HAP-1 (cell line): ENCODE data around the gene MSRB1.

Experiments used
- DNase-seq, 2 experiments: peaks; one replicate each; pipeline ENCODE4 v3.0.0-alpha.2; 2016 to 2020; ENCODE audit warnings: low spot score in 2 of 2
- H3K27me3 ChIP-seq: fragments of 250-450 bp; sonication (Bioruptor Pico); 2 replicates; pipeline ENCODE4 v1.5.1; 2020; ENCODE audit warnings: low read depth, mild to moderate bottlenecking, moderate library complexity
- H3K36me3 ChIP-seq: fragments of 250-450 bp; sonication (Bioruptor Pico); replicated peaks from 2 replicates; pipeline ENCODE4 v1.5.1; 2020; ENCODE audit warnings: mild to moderate bottlenecking
- H3K4me1 ChIP-seq: fragments of 250-450 bp; sonication (Bioruptor Pico); 2 replicates; pipeline ENCODE4 v1.5.1; 2020; ENCODE audit warnings: mild to moderate bottlenecking
- H3K4me3 ChIP-seq: fragments of 250-450 bp; sonication (Bioruptor Pico); 2 replicates; pipeline ENCODE4 v1.5.1; 2020; ENCODE audit warnings: mild to moderate bottlenecking, moderate library complexity
- H3K9me3 ChIP-seq: fragments of 250-450 bp; sonication (Bioruptor Pico); 2 replicates; pipeline ENCODE4 v1.5.1; 2020; ENCODE audit warnings: mild to moderate bottlenecking, moderate library complexity
- in situ Hi-C: fragments of 300-500 bp; cut with MboI; formaldehyde crosslinking; loops from 3 replicates; pipeline ENCODE4 v1.14.3; 2020; ENCODE audit warnings: low sequenced_read_pairs, inconsistent platforms, mixed read lengths

Gene MSRB1, protein sequence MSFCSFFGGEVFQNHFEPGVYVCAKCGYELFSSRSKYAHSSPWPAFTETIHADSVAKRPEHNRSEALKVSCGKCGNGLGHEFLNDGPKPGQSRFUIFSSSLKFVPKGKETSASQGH

DNA sequence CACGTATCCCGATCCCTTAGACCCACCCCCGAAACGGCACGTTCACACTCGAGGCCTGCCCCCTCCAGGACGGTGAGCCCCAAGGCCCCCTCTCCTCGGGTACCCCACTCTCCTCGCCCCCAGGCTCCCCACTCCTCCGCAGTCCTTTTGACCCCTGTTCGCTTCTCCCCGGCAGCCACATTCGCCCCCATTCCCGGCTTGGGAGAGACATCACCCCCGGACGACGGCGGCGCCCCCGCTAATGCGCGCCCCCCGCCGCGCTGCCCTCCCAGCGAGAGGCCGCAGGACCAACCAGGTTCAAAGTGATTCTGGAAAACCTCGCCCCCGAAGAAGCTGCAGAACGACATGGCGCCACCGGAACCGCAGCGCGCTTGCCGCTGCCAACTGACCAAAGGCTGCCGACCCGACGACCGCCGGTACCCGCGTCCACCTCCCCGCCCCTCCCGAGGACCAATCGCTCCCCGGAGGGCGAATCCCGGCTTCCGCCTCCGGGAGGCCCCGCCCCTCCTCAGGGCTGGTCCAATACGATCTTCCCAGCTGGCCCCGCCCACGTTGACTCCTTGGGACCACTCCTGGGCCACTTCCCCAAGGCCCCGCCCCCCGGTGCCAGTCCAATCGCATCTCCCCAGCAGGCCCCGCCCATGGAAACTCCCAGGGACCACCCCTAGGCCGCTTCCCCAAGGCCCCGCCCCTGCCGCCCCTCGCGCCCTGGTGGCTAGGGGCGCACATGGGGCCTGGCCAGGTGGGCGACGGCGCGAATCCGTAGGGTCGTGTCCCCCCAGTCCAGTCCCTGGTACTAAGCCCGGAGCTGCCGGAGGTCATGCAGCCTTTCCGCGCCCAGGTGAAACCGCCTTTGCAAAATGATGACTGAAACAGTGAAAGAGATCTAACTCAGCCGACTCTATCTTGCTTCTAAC lies at the start of gene MSRB1:
MSRB1 (minus strand) TSS at position 390 of the 917 bp plus-strand sequence; CDS start at position 347, 43 bp downstream.
- in situ Hi-C loops = no loop called here
- Histone ChIP-seq H3K4me3 (peak within 1 kb of the TSS; percentile 92), H3K9me3 (no peaks in the 10 kb centered on the region), H3K36me3 (peaks cover 19% of the 10 kb centered on the region), H3K27me3 (no peaks in the 10 kb centered on the region), H3K4me1 (peaks cover 8% of the 10 kb centered on the region)
- DNase-seq = peak; percentile 98 to 100

GRCh38 chr16:1991948-1992703 lies 49.1 kb upstream of the MSRB1 start:
- Histone ChIP-seq H3K36me3 (peaks cover 7% of the 10 kb centered on the region), H3K9me3 (no peaks in the 10 kb centered on the region), H3K4me3 (no peak overlapping the region), H3K4me1 (no peaks in the 10 kb centered on the region), H3K27me3 (no peaks in the 10 kb centered on the region)
- peak in 1 of 2 experiments; percentile 94 for DNase-seq
- in situ Hi-C loops = loop anchor here (25.0 kb wide), 1 partner anchor 520 kb away; the partner anchor contains the start of genes AMDHD2 and ATP6V0C

- Histone ChIP-seq H3K4me1 (no peaks in the 10 kb centered on the region), H3K4me3 (no peak overlapping the region), H3K36me3 (peaks cover 4% of the 10 kb centered on the region), H3K27me3 (no peaks in the 10 kb centered on the region), H3K9me3 (no peaks in the 10 kb centered on the region)
- DNase-seq = no peak
- in situ Hi-C loops = loop anchor here (25.0 kb wide), 1 partner anchor 521 kb away; the partner anchor contains the start of genes AMDHD2 and ATP6V0C
Observed at GRCh38 chr16:1991588-1991947, 48.6 kb upstream of the MSRB1 start.

DNA sequence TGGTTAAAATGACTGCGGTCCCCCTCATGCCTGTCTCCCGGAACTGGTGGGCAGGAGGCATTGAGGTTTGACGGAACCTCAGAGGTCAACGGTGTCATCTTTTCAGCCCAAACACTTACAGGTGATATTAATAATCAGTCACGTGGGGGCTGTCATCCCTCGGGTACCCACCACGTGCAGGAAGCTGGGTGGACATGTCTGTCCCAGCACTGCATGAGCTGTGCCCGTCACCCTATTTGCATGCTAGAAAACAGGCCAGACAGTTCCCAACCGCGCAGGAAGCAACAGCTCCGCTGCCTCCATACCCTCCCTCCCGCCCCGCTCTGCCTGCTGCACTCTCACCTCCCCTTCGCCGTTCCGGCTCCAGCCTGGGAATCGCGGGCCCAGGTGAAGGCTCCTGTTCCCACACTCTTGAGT lies 48.1 kb upstream of the MSRB1 start:
- no peaks in the 10 kb centered on the region for H3K9me3 ChIP-seq
- H3K27me3 ChIP-seq = no peaks in the 10 kb centered on the region
- no peak for DNase-seq
- H3K4me1 ChIP-seq = no peaks in the 10 kb centered on the region
- in situ Hi-C loops = loop anchor here (25.0 kb wide), 1 partner anchor 521 kb away; the partner anchor contains the start of genes AMDHD2 and ATP6V0C
- no peak overlapping the region for H3K4me3 ChIP-seq
- peaks cover 7% of the 10 kb centered on the region for H3K36me3 ChIP-seq

- peak in 1 of 2 experiments; percentile 76 for DNase-seq
- Histone ChIP-seq H3K4me3 (peak overlapping the region; percentile 40), H3K27me3 (no peaks in the 10 kb centered on the region), H3K9me3 (no peaks in the 10 kb centered on the region), H3K36me3 (peaks cover 13% of the 10 kb centered on the region), H3K4me1 (no peaks in the 10 kb centered on the region)
- in situ Hi-C loops = loop anchor here (25.0 kb wide), 1 partner anchor 522 kb away; the partner anchor contains the start of genes AMDHD2 and ATP6V0C
Observed at GRCh38 chr16:1990351-1991134, 47.5 kb upstream of the MSRB1 start.

DNA sequence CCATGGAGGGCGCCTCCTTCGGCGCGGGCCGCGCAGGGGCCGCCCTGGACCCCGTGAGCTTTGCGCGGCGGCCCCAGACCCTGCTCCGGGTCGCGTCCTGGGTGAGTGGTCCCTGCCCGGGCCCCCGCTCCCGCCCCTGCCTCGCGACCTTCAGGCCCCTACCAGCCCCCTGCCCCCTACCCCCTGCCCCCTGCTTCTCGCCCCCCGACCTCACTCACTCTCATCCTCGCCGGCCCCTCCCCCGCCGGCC lies 47.0 kb upstream of the MSRB1 start:
- peaks cover 4% of the 10 kb centered on the region for H3K4me1 ChIP-seq
- DNase-seq = no peak
- H3K27me3 ChIP-seq = no peaks in the 10 kb centered on the region
- peak overlapping the region; percentile 40 for H3K4me3 ChIP-seq
- in situ Hi-C loops = loop anchor here (25.0 kb wide), 1 partner anchor 522 kb away; the partner anchor contains the start of genes AMDHD2 and ATP6V0C
- no peaks in the 10 kb centered on the region for H3K9me3 ChIP-seq
- peaks cover 15% of the 10 kb centered on the region for H3K36me3 ChIP-seq

DNA sequence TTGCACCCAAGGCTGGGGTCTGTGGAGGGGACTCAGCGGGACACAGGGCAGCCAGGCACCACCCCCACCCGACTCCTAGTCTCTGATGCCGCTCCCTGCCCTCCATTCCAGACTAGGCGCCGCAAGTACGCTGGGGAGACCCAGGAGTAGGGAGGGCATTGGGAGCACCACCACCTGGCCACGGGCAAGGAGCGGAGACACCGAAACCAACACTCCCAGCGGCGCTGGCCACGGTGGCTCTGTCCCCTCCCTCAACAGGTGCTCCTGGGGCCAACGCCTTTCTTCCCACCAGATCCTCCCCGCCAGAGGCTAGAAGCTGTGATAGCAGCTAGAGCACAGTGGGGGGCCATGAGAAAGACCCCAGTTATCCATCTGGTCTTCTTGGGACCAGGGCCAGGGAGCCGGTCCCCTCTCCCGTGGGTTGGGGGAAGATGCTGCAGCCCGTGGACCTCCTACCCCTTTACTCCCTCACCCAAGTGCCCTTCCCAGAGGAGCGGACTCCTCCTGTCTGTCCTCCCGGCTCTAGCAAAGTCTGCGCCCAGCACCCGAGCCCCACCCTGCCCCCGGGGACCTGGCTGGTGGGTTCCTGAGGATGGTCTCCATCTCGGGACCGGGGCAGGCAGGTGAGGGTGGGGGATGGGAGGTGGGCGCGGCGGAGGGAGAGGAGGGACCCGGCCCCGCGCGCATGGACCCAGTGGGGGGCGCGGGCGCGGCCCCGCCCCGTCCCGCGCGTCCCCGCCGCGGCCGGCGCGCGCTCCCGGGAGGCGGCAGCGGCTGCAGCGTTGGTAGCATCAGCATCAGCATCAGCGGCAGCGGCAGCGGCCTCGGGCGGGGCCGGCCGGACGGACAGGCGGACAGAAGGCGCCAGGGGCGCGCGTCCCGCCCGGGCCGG lies 46.5 kb upstream of the MSRB1 start, which contains the start of gene SYNGR3:
SYNGR3 (plus strand) TSS at position 762 of the 892 bp plus-strand sequence. CDS start 133 bp downstream, outside the sequence.
- in situ Hi-C loops = loop anchor here (25.0 kb wide), 1 partner anchor 523 kb away; the partner anchor contains the start of genes AMDHD2 and ATP6V0C
- Histone ChIP-seq H3K27me3 (no peaks in the 10 kb centered on the region), H3K9me3 (no peaks in the 10 kb centered on the region), H3K36me3 (peaks cover 15% of the 10 kb centered on the region), H3K4me3 (peak within 1 kb of the TSS; percentile 40), H3K4me1 (peaks cover 6% of the 10 kb centered on the region)
- peak in 1 of 2 experiments; percentile 57 for DNase-seq

DNA sequence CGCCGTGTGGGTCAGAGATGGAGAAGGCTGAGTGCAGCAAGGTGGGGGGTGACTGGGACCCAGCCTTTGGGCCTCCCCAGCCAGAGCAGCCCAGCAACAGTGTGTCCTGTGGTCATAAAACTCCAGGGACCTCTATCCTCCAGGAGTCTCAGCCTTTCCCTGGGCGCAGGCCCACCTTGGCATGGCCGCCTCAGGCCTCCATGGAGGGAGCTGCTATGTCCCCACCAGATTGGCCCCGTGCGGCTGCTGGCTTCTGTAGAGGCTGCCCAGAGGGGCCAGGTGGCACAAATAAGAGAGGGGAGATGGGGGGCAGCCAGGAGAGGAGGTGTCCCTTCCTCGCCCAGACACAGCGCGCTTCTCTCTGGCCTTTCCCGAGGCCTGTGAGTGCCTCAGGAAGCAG lies 44.2 kb upstream of the MSRB1 start:
- DNase-seq = no peak
- Histone ChIP-seq H3K36me3 (peaks cover 15% of the 10 kb centered on the region), H3K27me3 (no peaks in the 10 kb centered on the region), H3K9me3 (no peaks in the 10 kb centered on the region), H3K4me1 (peaks cover 6% of the 10 kb centered on the region), H3K4me3 (no peak overlapping the region)
- in situ Hi-C loops = loop anchor here (25.0 kb wide), 1 partner anchor 525 kb away; the partner anchor contains the start of genes AMDHD2 and ATP6V0C

DNA sequence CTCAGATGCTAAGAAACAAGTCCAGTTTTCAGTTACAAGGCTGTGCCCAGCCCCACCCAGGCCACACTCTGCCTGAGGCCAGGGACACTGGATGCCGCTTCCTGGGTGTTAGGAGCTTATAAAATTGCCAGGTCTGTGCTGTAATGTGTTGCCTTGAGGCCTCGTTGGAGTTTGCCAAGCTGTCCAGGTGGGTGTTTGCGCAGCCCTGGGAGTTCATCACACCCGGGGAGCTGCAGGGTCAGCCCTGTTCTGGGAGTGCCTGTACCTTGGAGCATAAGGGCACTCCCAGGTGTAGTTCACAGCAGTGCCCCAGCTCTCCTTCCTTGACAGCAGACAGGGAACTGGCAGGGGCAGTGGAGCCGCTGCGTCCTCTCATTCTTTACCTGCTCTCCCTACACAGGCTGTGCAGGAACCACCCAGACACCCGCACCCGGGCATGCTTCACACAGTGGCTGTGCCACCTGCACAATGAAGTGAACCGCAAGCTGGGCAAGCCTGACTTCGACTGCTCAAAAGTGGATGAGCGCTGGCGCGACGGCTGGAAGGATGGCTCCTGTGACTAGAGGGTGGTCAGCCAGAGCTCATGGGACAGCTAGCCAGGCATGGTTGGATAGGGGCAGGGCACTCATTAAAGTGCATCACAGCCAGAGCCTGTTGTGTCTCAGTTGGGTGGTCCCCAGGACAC lies 42.6 kb upstream of the MSRB1 start:
- in situ Hi-C loops = loop anchor here (25.0 kb wide), 1 partner anchor 527 kb away; the partner anchor contains the start of genes AMDHD2 and ATP6V0C
- H3K9me3 ChIP-seq = no peaks in the 10 kb centered on the region
- peaks cover 15% of the 10 kb centered on the region for H3K36me3 ChIP-seq
- H3K27me3 ChIP-seq = peaks cover 9% of the 10 kb centered on the region
- DNase-seq = no peak
- H3K4me3 ChIP-seq = peak overlapping the region; percentile 72
- peaks cover 6% of the 10 kb centered on the region for H3K4me1 ChIP-seq

- no peaks in the 10 kb centered on the region for H3K9me3 ChIP-seq
- no peak for DNase-seq
- in situ Hi-C loops = loop anchor here (25.0 kb wide), 1 partner anchor 528 kb away; the partner anchor contains the start of genes AMDHD2 and ATP6V0C
- H3K4me1 ChIP-seq = peaks cover 6% of the 10 kb centered on the region
- H3K27me3 ChIP-seq = peaks cover 12% of the 10 kb centered on the region
- H3K36me3 ChIP-seq = peaks cover 15% of the 10 kb centered on the region
- peak overlapping the region; percentile 72 for H3K4me3 ChIP-seq
Observed at GRCh38 chr16:1984347-1985225, 41.6 kb upstream of the MSRB1 start.
